GM12872 (cell line): ENCODE measurements around the gene SCRG1.

ENCODE experiments used
- CTCF ChIP-seq: IDR thresholded peaks from 3 replicates; pipeline ENCODE4 v1.5.1; 2011; ENCODE audit warnings: low read depth, mild to moderate bottlenecking, low read length, moderate library complexity; ENCODE audit not compliant: insufficient read depth

Gene SCRG1

GRCh38 chr4:173420324-173420752, 21.4 kb upstream of the SCRG1 start:
- TF ChIP-seq CTCF: peak; percentile 34; the same call in 1 of the 3 replicates

GRCh38 chr4:173418639-173419038, 19.7 kb upstream of the SCRG1 start:
- no peak for TF ChIP-seq CTCF

- no peak for TF ChIP-seq CTCF
Observed at GRCh38 chr4:173417833-173418232, 18.9 kb upstream of the SCRG1 start.

GRCh38 chr4:173415885-173416653, 17.2 kb upstream of the SCRG1 start:
- TF ChIP-seq CTCF: no peak

GRCh38 chr4:173415092-173415491, 16.2 kb upstream of the SCRG1 start:
- no peak for TF ChIP-seq CTCF

- TF ChIP-seq CTCF: no peak
Observed at GRCh38 chr4:173414456-173414855, 15.5 kb upstream of the SCRG1 start.

GRCh38 chr4:173413036-173413435, 14.1 kb upstream of the SCRG1 start:
- TF ChIP-seq CTCF: no peak
